ENCODE data around the gene TARS1. TPM values are rescaled to one million over a fixed set of nuclear protein-coding genes. Genes with fewer than 3 reads are reported as not detected.

The TARS1 gene
- total RNA-seq (2021; fragmentation: NEBNext Ultra II Directional; extraction: Animal tissue kit (Norgen Biotek cat#: 25700)) (445 TPM in 2 replicates), polyA plus RNA-seq (2011; rRNA removed) (68.2 and 94.4 TPM in 2 replicates), polyA minus RNA-seq (2011; rRNA and poly(A)+ RNA removed) (216 and 217 TPM in 2 replicates)
- 178 TPM for polyA plus RNA-seq (2011; cell fraction: cytosol; rRNA removed)
- 83.3 TPM for polyA plus RNA-seq (2011; cell fraction: nucleus; rRNA removed)
- polyA plus RNA-seq (2012, experiment 1 of 2) = 228 to 439 TPM (median 275 TPM) in 4 replicates
- 39.4 TPM for polyA plus RNA-seq (2012, experiment 2 of 2)
- 374 TPM for polyA plus RNA-seq (2013, experiment 1 of 2)
- 374 TPM for polyA plus RNA-seq (2013, experiment 2 of 2)
- polyA minus RNA-seq (2011; cell fraction: cytosol; rRNA and poly(A)+ RNA removed) = 142 TPM
- polyA minus RNA-seq (2011; cell fraction: nucleus; rRNA and poly(A)+ RNA removed) = 125 TPM
- long read RNA-seq, experiment 1, full-length matches to known transcripts = 114 of 252 reads
- long read RNA-seq, experiment 1, partial matches to known transcripts = 128 of 252 reads
- long read RNA-seq, experiment 1, other reads (novel, unspliced or antisense) = 10 of 252 reads
- long read RNA-seq, experiment 2, full-length matches to known transcripts = 283 of 334 reads
- long read RNA-seq, experiment 2, partial matches to known transcripts = 39 of 334 reads
- long read RNA-seq, experiment 2, other reads (novel, unspliced or antisense) = 12 of 334 reads

GRCh38 chr5:33440482-33441240, at the start of gene TARS1:
TSS of gene TARS1 (plus strand) at chr5:33440965. CDS start at chr5:33441087, 122 bp downstream.
- Histone ChIP-seq H3K14ac (ENCODE audit: insufficient read length) (no peak within 1 kb of the TSS), H3K9ac (replicated peaks in 1 of 4; ENCODE audit: extremely low read depth in 1 of 4, low read depth in 3 of 4, low read length in 3 of 4) (peak within 1 kb of the TSS; percentile 90 to 96 (median 93)), H2BK20ac (ENCODE audit: low read length) (no peak within 1 kb of the TSS), H3K4me3 (ENCODE audit: extremely low read depth in 1 of 4, insufficient read depth in 2 of 4, low read depth in 3 of 4, low read length in 4 of 4) (peak within 1 kb of the TSS; percentile 81 to 97 (median 88)), H4K91ac (replicated peaks; ENCODE audit: insufficient read length, low read length) (peak within 1 kb of the TSS; percentile 59), H3K4me1 (replicated peaks in 1 of 4; ENCODE audit: control insufficient read depth in 3 of 4, insufficient read depth in 4 of 4, low read length in 3 of 4) (peaks cover 0 to 9% (median 4%) of the 10 kb centered on the region in 4 experiments; a peak in 3 of 7 replicates), H2BK12ac (ENCODE audit: low read depth, low read length) (peak within 1 kb of the TSS; percentile 44; the same call in 1 of the 2 replicates), H2BK15ac (ENCODE audit: low read length) (no peak within 1 kb of the TSS), H4K5ac (ENCODE audit: insufficient read length, low read depth, low read length) (peak within 1 kb of the TSS; percentile 88), H3K23me2 (ENCODE audit: low read depth, low read length) (peaks cover 8% of the 10 kb centered on the region), H2AK5ac (ENCODE audit: low read depth, low read length) (no peak within 1 kb of the TSS), H2AFZ (ENCODE audit: low read length) (0 out of 2 replicates have a peak within 1 kb of the TSS, but pooled peaks have one; percentile 52), H3K23ac (ENCODE audit: insufficient read length) (no peak within 1 kb of the TSS), H3K79me1 (ENCODE audit: low read depth, low read length) (0 out of 2 replicates have a peak, but pooled peaks cover 4% of the 10 kb centered on the region), H2BK5ac (ENCODE audit: low read depth, low read length) (peak within 1 kb of the TSS; percentile 98), H3K18ac (ENCODE audit: extremely low read depth, low read length) (peak within 1 kb of the TSS; percentile 97), H3K9me3 (ENCODE audit: insufficient read depth in 2 of 2, low read depth in 1 of 2, low read length in 1 of 2) (no peaks in the 10 kb centered on the region), H3K79me2 (ENCODE audit: control insufficient read depth in 1 of 2, insufficient read depth in 2 of 2, low read length in 2 of 2) (peaks cover 12 to 74% of the 10 kb centered on the region in 2 experiments; a peak in 3 of 4 replicates), H3K4me2 (ENCODE audit: insufficient read depth in 1 of 2, low read depth in 2 of 2, low read length in 2 of 2) (peak within 1 kb of the TSS; percentile 85 to 92), H3K4ac (replicated peaks; ENCODE audit: insufficient read length, low read depth, low read length) (peak within 1 kb of the TSS; percentile 11), H3K36me3 (ENCODE audit: control insufficient read depth in 2 of 4, insufficient read depth in 4 of 4, low read length in 3 of 4) (peaks cover 0 to 26% (median 11%) of the 10 kb centered on the region in 4 experiments; a peak in 4 of 8 replicates), H3K27ac (ENCODE audit: low read depth, low read length) (peak within 1 kb of the TSS; percentile 89), H4K8ac (ENCODE audit: extremely low read depth, insufficient read depth, low read length) (peak within 1 kb of the TSS; percentile 99), H4K20me1 (replicated peaks in 1 of 2; ENCODE audit: control insufficient read depth in 1 of 2, insufficient read depth in 2 of 2, low read length in 2 of 2) (peaks cover 0 to 2% of the 10 kb centered on the region in 2 experiments), H2BK120ac (replicated peaks; ENCODE audit: low read depth, low read length) (peak within 1 kb of the TSS; percentile 25), H3K27me3 (replicated peaks in 1 of 4; ENCODE audit: control insufficient read depth in 3 of 4, extremely low read depth in 1 of 4, insufficient read depth in 3 of 4, low read length in 3 of 4) (no peaks in the 10 kb centered on the region), H3K56ac (replicated peaks; ENCODE audit: insufficient read length, low read depth, low read length) (peak within 1 kb of the TSS; percentile 80)
- WGBS, 2 experiments (ENCODE audit: extremely low coverage in 1 of 2, insufficient coverage in 1 of 2, insufficient read length in 1 of 2, insufficient replicate concordance in 2 of 2, low coverage in 1 of 2, low lambda C conversion rate in 2 of 2, missing lambda C conversion rate in 1 of 2) = 1% methylated on average over 52 of the region's 52 CpGs; no CpG with 5 or more reads in 1 of the 2 experiments
- FAIRE-seq = peak; percentile 55
- peak; percentile 95 to 96 for DNase-seq (ENCODE audit: low read depth in 1 of 2, low spot score in 2 of 2)
- POLR2A ChIA-PET (ENCODE audit: partially characterized antibody) = interaction anchor here (0.6 to 6.8 kb wide), 21 partner anchors 7 to 1528 kb away, joined by 3 to 104 read pairs (median 4); no protein-coding TSS in a partner anchor
- CTCF ChIA-PET (ENCODE audit: partially characterized antibody) = no interaction called here
- TF ChIP-seq SIN3A (conservative IDR thresholded peaks at IDR 0.05 in 1 of 2, IDR thresholded peaks at IDR 0.05 in 1 of 2; ENCODE audit: low read depth in 1 of 2, low read length in 2 of 2) (peak; percentile 27 to 81; a peak in 3 of 4 replicates), MAFK (IDR thresholded peaks at IDR 0.05; ENCODE audit: low read depth, low read length) (no peak), TAF7 (optimal IDR thresholded peaks at IDR 0.05; ENCODE audit: borderline replicate concordance, low read depth, low read length) (peak; percentile 54), RFX5 (IDR thresholded peaks at IDR 0.05; ENCODE audit: borderline replicate concordance, low read depth, low read length) (no peak), FOSL1 (IDR thresholded peaks at IDR 0.05; ENCODE audit: insufficient read depth, low read depth, low read length) (no peak)
- TF ChIP-seq, protein P1, sequence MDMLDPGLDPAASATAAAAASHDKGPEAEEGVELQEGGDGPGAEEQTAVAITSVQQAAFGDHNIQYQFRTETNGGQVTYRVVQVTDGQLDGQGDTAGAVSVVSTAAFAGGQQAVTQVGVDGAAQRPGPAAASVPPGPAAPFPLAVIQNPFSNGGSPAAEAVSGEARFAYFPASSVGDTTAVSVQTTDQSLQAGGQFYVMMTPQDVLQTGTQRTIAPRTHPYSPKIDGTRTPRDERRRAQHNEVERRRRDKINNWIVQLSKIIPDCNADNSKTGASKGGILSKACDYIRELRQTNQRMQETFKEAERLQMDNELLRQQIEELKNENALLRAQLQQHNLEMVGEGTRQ (IDR thresholded peaks at IDR 0.05; ENCODE audit: low read length) = no peak
